ENCODE measurements around the gene IFNL1. TPM values are rescaled to one million over a fixed set of nuclear protein-coding genes. Genes with fewer than 3 reads are reported as not detected.

Gene IFNL1
- total RNA-seq, 1 donor from 2014 or later: not detected

DNA sequence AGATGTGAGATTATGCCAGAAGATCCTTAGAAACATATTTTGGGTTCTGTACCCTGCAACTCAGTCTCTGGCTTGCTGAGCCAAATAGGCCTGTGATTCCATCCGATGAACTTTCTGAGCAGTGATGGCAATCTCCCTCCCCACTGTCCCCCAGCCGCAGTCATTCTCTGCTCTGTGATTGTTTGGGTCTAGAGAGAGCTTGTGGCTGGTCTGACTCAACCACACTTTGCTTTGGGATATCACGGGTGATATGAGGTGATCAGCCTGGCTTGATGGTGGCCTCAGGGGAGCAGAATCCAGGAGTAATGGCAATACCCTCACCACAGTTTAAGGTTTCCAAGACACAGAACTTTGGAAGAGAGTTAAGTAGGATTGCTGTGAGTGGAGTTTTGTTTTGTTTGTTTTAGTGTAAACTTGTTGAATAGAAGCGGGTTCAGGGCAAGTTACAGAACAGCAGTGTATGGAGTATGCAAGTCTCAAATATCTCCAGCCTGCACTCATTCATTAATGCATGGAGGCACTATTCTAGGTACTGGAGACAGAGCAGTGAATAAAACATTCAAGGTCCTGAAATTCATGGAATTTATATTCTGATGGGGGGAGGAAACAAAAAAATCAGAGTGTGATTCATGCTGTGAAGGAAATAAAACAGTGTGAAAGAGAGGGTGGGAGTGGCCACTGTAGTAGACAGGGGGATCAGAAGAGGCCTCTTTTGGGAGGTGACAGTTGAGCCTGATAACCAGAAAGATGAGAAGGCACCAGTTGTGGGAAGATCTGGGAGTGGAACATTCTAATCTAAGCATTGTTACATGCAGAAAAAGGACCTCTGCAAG lies 51.3 kb downstream of the IFNL1 start:
- Mint-ChIP-seq H3K27ac (ENCODE audit: unreplicated experiment) (no peak overlapping the region), H3K36me3 (ENCODE audit: low read depth, unreplicated experiment) (peaks cover 29% of the 10 kb centered on the region), H3K9me3 (ENCODE audit: unreplicated experiment) (no peaks in the 10 kb centered on the region), H3K4me3 (ENCODE audit: unreplicated experiment) (peak overlapping the region; percentile 2), H3K4me1 (ENCODE audit: unreplicated experiment) (peaks cover 24% of the 10 kb centered on the region), H3K27me3 (ENCODE audit: unreplicated experiment) (peaks cover 16% of the 10 kb centered on the region)
- TF ChIP-seq, protein P1, sequence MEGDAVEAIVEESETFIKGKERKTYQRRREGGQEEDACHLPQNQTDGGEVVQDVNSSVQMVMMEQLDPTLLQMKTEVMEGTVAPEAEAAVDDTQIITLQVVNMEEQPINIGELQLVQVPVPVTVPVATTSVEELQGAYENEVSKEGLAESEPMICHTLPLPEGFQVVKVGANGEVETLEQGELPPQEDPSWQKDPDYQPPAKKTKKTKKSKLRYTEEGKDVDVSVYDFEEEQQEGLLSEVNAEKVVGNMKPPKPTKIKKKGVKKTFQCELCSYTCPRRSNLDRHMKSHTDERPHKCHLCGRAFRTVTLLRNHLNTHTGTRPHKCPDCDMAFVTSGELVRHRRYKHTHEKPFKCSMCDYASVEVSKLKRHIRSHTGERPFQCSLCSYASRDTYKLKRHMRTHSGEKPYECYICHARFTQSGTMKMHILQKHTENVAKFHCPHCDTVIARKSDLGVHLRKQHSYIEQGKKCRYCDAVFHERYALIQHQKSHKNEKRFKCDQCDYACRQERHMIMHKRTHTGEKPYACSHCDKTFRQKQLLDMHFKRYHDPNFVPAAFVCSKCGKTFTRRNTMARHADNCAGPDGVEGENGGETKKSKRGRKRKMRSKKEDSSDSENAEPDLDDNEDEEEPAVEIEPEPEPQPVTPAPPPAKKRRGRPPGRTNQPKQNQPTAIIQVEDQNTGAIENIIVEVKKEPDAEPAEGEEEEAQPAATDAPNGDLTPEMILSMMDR (IDR thresholded peaks at IDR 0.05; ENCODE audit: unreplicated experiment): no peak
- DNase-seq (ENCODE audit: low spot score): no peak

Other genes with a start within 250 kb of the IFNL1 start
- gene ACP7, start 212.0 kb upstream of the IFNL1 start, total RNA-seq (ENCODE audit: unreplicated experiment): 0.46 TPM
- 48.8 TPM for gene PAK4, start 170.6 kb upstream of the IFNL1 start, total RNA-seq (ENCODE audit: unreplicated experiment)
- gene NCCRP1, start 99.4 kb upstream of the IFNL1 start, total RNA-seq (ENCODE audit: unreplicated experiment): not detected
- gene SYCN, start 92.1 kb upstream of the IFNL1 start, total RNA-seq (ENCODE audit: unreplicated experiment): not detected
- gene IFNL3, start 51.4 kb upstream of the IFNL1 start, total RNA-seq (ENCODE audit: unreplicated experiment): not detected
- not detected for gene IFNL4, start 47.6 kb upstream of the IFNL1 start, total RNA-seq (ENCODE audit: unreplicated experiment)
- gene IFNL2, start 28.0 kb upstream of the IFNL1 start, total RNA-seq (ENCODE audit: unreplicated experiment): not detected
- 0.33 TPM for gene LRFN1, start 24.5 kb downstream of the IFNL1 start, total RNA-seq (ENCODE audit: unreplicated experiment)
- 36.2 TPM for gene GMFG, start 39.6 kb downstream of the IFNL1 start, total RNA-seq (ENCODE audit: unreplicated experiment)
- 127 TPM for gene SAMD4B, start 46.0 kb downstream of the IFNL1 start, total RNA-seq (ENCODE audit: unreplicated experiment)
- gene PAF1, start 94.7 kb downstream of the IFNL1 start, total RNA-seq (ENCODE audit: unreplicated experiment): 31.7 TPM
- gene MED29, start 95.0 kb downstream of the IFNL1 start, total RNA-seq (ENCODE audit: unreplicated experiment): 32.4 TPM
- 10.2 TPM for gene ZFP36, start 110.4 kb downstream of the IFNL1 start, total RNA-seq (ENCODE audit: unreplicated experiment)
- 172 TPM for gene PLEKHG2, start 116.3 kb downstream of the IFNL1 start, total RNA-seq (ENCODE audit: unreplicated experiment)
- 2,151 TPM for gene RPS16, start 139.5 kb downstream of the IFNL1 start, total RNA-seq (ENCODE audit: unreplicated experiment)
- 139 TPM for gene SUPT5H, start 149.2 kb downstream of the IFNL1 start, total RNA-seq (ENCODE audit: unreplicated experiment)
- 86.2 TPM for gene TIMM50, start 184.4 kb downstream of the IFNL1 start, total RNA-seq (ENCODE audit: unreplicated experiment)
- 42.7 TPM for gene DLL3, start 202.5 kb downstream of the IFNL1 start, total RNA-seq (ENCODE audit: unreplicated experiment)
- gene SELENOV, start 218.7 kb downstream of the IFNL1 start, total RNA-seq (ENCODE audit: unreplicated experiment): 2.9 TPM
- gene EID2B, start 236.4 kb downstream of the IFNL1 start, total RNA-seq (ENCODE audit: unreplicated experiment): 3.2 TPM
- 19.6 TPM for gene EID2, start 243.8 kb downstream of the IFNL1 start, total RNA-seq (ENCODE audit: unreplicated experiment)

All from endothelial cell (in vitro differentiated cells).